ENCODE measurements around the gene ITGA2B.
"Not testable (repeated sequence)": the region's sequence is repeated elsewhere in the genome, so short reads cannot be mapped to it uniquely, and the experiment has no call there.

Gene ITGA2B

GRCh38 chr17:44375196-44376017 is 14.0 kb downstream of the ITGA2B start:
- TF ChIP-seq ZFX (IDR thresholded peaks at IDR 0.05; ENCODE audit: borderline replicate concordance) (no peak), CTCF (IDR thresholded peaks at IDR 0.05) (no peak)

GRCh38 chr17:44374306-44375195 is 14.9 kb downstream of the ITGA2B start:
- no peak overlapping the region for H3K27ac ChIP-seq
- no peak for TF ChIP-seq CTCF (IDR thresholded peaks at IDR 0.05)
- TF ChIP-seq ZFX (IDR thresholded peaks at IDR 0.05; ENCODE audit: borderline replicate concordance) = no peak

More at GRCh38 chr17:44375196-44376017, 14.0 kb downstream of the ITGA2B start:
- no peak overlapping the region for H3K27ac ChIP-seq

- no peak for TF ChIP-seq ZFX (IDR thresholded peaks at IDR 0.05; ENCODE audit: borderline replicate concordance)
- no peak for TF ChIP-seq CTCF (IDR thresholded peaks at IDR 0.05)
- H3K27ac ChIP-seq = no peak overlapping the region
Measured at GRCh38 chr17:44372036-44372435, 17.4 kb downstream of the ITGA2B start.

GRCh38 chr17:44369414-44370023 is 19.9 kb downstream of the ITGA2B start:
- H3K27ac ChIP-seq = not testable (repeated sequence)

GRCh38 chr17:44368391-44369243 is 20.8 kb downstream of the ITGA2B start:
- not testable (repeated sequence) for H3K27ac ChIP-seq

- 0 out of 2 replicates have a peak overlapping the region, but pooled peaks have one; percentile 12 for H3K27ac ChIP-seq
- TF ChIP-seq CTCF (IDR thresholded peaks at IDR 0.05) = no peak
- no peak for TF ChIP-seq ZFX (IDR thresholded peaks at IDR 0.05; ENCODE audit: borderline replicate concordance)
Measured at GRCh38 chr17:44367231-44367979, 22.0 kb downstream of the ITGA2B start.

- H3K27ac ChIP-seq = not testable (repeated sequence)
Measured at GRCh38 chr17:44365051-44365450, 24.4 kb downstream of the ITGA2B start.
